Motor neuron (in vitro differentiated cells): ENCODE data around the gene GAL3ST2. TPM values are rescaled to one million over a fixed set of nuclear protein-coding genes. Genes with fewer than 3 reads are reported as not detected.
"Not testable (repeated sequence)": the region's sequence is repeated elsewhere in the genome, so short reads cannot be mapped to it uniquely, and the experiment has no call there.

Source experiments
- ATAC-seq, 8 experiments: fragments of 200-7000 bp; cut with Tn5 transposase; replicated peaks in 6 of 8; 2 replicates each; pipeline ENCODE4 v1.8.0; 2021; ENCODE audit warnings: mild to moderate bottlenecking in 8 of 8, moderate library complexity in 8 of 8
- H3K27ac ChIP-seq, 2 donors: fragments of 250-450 bp; sonication (Bioruptor Pico); 2 replicates each; pipeline ENCODE4 v1.9.0; 2021; ENCODE audit warnings: antibody characterized with exemption in 2 of 2, mild to moderate bottlenecking in 2 of 2, moderate library complexity in 1 of 2
- H3K4me1 ChIP-seq, 2 donors: fragments of 250-450 bp; sonication (Bioruptor Pico); replicated peaks in 1 of 2; 2 replicates each; pipeline ENCODE4 v1.6.1; 2021; ENCODE audit warnings: antibody characterized with exemption in 2 of 2, mild to moderate bottlenecking in 2 of 2, moderate library complexity in 1 of 2
- H3K4me3 ChIP-seq, 5 donors: fragments of 250-450 bp; sonication (Bioruptor Pico); 2 replicates each; pipeline ENCODE4 v1.9.0; 2021; ENCODE audit warnings: antibody characterized with exemption in 5 of 5, mild to moderate bottlenecking in 5 of 5, moderate library complexity in 4 of 5
- WGBS, 10 experiments: fragments of 450-650 bp; shearing (Covaris generic); methylation state at CpG; one replicate each; pipeline ENCODE4 v1.0.0; 2022; 5-methylcytosine and 5-hydroxymethylcytosine counted together
- in situ Hi-C, 9 experiments: fragments of 400-800 bp; cut with MboI; loops; one replicate each; pipeline ENCODE4 v1.15.0; 2021; ENCODE audit warnings: low sequenced_read_pairs in 9 of 9, low pct_unique_long_range_greater_than_20kb in 2 of 9; ENCODE audit not compliant: unreplicated experiment in 9 of 9
- total RNA-seq, 8 experiments: library from RNA; unstranded; fragments of 300-600 nt; gene quantifications; 2 replicates each; pipeline versions ENCODE4 v1.2.3 to v1.2.4, GENCODE V29; 2022

The GAL3ST2 gene
- total RNA-seq, 8 experiments from 2014 or later, result 0.23 to 0.66 (median 0.43) TPM; not detected in 4

DNA sequence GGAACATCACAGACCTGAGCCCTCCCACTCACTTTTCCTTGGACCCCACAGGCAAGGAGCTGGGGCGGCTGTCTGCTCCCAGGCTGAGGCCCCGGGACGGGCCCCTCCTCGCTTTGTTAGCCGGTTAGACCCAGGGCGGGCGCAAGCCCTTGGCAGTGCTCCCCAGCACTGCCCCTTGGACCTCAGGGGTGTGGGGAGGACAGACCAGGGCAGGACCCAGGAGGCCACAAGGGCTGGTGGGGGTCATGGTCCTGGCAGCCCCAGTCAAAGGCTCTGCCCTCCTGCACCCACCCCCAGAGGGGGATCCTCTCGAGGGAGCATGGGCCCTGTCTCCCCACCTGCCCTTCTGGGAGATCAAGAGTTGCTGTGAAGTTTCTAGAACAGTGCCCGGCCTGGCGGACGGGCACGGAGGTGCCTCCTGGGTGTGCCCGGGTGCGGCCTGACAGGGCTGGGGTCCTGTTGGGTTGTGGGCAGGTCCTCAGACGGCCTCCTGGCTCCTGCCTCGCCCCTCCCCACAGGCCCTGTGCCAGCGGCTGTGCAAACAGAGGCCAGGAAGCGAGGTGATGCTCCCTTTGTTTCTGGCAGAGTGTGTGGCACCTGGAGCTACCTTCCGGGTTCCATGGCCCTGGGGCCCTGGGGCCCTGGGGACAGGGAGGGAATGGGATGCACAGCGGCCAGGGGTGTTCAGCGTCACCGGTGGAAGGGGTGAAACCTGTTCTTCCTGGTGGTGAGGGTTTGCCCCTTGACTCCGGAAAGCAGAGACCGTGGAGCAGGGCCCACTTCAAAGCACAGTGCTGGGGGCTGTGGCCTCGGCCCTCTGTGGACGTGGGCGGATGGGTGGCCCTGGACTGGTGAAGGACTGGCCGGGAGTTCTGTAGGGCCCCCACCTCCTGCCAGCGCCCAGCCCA is 2.9 kb upstream of the GAL3ST2 start:
- Histone ChIP-seq H3K27ac (no peak overlapping the region), H3K4me1 (peaks cover 22 to 31% of the 10 kb centered on the region in 2 donors), H3K4me3 (no peak overlapping the region)
- WGBS, 10 experiments, result 94% methylated on average over 9 of the region's 29 CpGs; no CpG with 5 or more reads in 9 of the 10 experiments
- no peak for ATAC-seq
- in situ Hi-C loops, result no loop called here

DNA sequence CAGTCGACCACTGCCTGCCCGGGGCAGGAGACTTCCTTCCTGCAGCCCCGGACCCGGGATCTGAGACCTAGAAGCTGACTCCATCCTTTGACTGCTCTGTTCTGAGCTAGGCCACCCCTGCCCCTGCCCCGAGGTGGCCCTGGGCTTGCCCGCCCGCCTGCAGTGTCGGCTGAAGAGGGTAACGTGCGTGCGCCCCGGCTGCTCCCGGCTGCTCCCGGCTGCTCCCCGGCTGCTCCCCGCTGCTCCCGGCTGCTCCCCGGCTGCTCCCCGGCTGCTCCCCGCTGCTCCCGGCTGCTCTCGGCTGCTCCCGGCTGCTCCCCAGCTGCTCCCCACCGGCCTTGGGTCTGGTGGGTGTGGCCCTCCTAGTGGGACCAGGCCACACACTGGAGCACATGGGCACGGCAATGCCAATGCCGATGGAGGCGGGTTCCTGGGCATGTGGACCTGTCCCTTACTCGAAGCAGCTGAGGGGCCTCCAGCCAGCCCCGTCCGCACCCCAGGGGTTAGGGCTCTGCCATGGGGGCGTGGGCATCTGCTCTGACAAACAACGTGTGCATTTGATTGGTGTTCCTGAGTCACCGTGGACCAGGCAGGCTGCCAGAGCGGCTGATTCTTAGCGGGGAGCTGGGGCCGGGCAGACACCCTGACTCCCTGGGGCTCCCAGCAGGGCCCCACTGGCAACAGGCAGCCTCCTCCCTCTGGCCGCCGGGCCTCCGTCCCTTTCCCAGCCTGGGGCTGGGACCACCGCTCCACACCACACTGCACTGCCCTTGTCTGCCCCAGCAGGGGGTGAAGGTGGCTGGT is 2.0 kb upstream of the GAL3ST2 start:
- ATAC-seq, result peak in 4 of 8 experiments; percentile 9 to 86 (median 72)

DNA sequence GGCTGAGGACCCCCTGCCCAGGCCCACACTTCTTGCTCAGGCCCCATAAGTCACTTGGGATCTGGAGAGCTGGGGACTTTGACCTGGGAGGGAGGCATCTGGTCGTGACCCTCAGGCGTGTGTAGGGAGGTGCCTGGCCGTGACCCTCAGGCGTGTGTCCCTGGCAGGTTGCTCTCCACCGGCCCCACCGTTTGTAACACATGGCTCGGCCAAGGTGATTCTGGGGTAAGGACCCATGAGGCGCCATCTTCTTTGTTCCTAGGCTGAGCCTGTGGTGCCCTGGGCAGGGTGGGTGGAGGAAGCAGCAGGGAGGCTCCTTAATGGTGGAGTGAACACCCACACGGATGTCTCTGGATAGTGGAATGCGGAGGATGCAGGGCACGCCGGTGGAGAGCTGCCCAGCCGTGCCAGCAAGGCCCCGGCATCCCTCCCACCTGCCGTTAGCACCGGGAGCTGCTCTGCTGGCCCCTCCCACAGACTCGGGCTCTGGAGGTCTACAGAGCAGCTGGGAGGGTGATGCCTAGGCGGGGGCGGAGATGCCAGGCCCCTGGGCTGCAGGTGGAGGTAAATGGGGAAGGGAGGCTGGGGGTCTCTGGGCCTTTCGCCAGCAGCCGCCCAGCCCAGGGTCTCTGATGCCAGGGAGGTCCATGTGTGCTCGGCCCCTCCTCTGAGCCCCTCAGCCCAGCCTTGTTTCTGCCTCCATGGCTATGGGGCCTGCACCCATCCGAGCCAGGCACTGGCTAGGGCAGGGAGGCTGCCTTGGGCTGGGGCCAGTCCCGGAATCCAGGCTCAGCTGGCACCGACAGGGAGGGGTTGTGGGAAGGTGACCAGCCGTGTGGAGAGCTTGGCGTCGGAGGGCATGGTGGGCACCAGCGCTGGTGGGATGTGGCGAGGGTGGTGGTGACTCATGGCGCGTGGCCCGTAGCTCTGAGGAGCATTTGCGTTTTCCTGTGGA is 1.1 kb upstream of the GAL3ST2 start:
- in situ Hi-C loops, result no loop called here
- ATAC-seq, result no peak
- H3K4me1 ChIP-seq, result peaks cover 22 to 27% of the 10 kb centered on the region in 2 donors
- 80 to 86% (median 83%) methylated on average over 3 to 8 of the region's 34 CpGs; no CpG with 5 or more reads in 7 of the 10 experiments for WGBS, 10 experiments
- no peak overlapping the region for H3K4me3 ChIP-seq
- no peak overlapping the region for H3K27ac ChIP-seq

More for the DNA sequence above, 2.0 kb upstream of the GAL3ST2 start:
- Histone ChIP-seq H3K4me1 (peaks cover 22 to 31% of the 10 kb centered on the region in 2 donors), H3K4me3 (no peak overlapping the region), H3K27ac (no peak overlapping the region)
- 0 to 86% (median 73%) methylated on average over 1 to 4 of the region's 40 CpGs; no CpG with 5 or more reads in 6 of the 10 experiments for WGBS, 10 experiments
- in situ Hi-C loops, result no loop called here

DNA sequence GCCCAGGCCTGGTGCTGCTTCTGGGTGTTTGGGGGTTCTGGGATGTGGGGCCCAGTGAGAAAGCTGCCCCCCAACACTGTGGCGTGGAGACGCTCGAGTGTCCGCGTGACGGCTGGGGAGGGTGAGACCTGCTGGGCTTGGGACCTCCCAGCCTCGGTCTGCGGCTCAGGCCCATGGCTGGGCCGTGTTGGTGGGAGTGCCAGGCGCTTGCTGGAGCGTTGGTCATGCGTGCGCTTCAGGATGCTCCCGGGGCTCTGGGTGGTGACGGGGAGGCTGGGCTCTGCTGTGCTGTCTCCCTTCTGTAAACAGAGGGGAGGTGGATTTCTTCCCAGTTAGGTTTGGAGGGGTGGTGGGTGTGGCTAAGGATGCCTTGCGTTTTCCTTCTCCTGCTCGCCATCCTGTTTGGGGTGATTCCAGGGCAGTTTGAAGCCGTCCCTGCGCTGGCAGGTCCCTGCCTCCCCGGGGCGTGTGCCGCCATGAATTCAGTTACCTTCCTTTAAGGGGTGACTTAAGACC is 606 bp downstream of the GAL3ST2 start:
- WGBS, 10 experiments, result 60 to 82% (median 73%) methylated on average over 3 to 11 of the region's 22 CpGs; no CpG with 5 or more reads in 7 of the 10 experiments
- ATAC-seq, result peak in 5 of 8 experiments; percentile 16 to 39 (median 33)
- H3K4me1 ChIP-seq, result peaks cover 9 to 12% of the 10 kb centered on the region in 2 donors
- no peak overlapping the region for H3K4me3 ChIP-seq
- H3K27ac ChIP-seq, result no peak overlapping the region
- in situ Hi-C loops, result no loop called here

DNA sequence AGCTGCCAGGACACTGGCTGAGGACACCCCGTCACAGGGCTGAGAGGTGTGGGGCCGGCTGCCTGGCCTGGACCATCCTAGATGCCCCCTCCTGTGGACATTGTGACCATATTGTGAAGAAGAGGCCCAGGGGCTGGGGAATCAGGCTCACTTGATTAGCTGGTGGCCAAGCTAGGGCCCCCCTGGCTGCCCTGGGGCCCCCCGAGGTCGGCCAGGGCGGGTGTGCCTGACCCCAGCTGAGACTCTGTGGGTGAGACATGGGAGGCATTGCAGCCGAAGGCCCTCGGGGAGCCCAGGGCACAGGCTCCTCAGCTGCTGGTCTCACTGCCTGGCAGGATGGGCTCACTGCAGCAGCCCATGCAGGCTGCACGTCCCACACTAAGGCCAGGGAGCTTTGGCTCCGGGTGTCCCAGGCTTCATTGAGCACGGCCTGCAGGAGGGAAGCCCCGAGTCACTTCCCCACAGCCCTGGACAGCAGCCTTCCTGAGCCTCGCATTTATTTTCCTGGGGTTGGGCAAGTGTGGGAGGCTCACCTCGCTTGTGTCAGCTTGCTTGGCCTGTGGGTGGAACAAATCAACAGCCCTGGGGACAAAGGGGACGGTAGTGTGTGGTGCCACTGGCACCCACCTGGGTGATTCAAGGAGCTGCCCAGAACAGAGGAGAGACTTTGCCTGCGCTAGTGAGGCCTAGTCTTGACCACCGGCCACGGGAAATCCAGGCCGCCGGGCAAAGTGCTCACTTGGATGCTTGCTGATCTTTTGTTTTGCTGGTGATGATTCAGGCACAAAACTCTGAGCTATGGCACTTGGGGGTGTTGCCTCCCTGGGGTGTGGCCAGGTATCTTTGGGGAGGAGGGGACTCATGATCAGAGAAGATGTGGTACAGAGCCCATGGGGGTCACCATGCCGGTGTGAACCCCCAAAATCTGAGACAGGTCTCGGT is 1.3 kb downstream of the GAL3ST2 start:
- Histone ChIP-seq H3K27ac (no peak overlapping the region), H3K4me1 (peaks cover 7 to 8% of the 10 kb centered on the region in 2 donors), H3K4me3 (no peak overlapping the region)
- 44 to 87% (median 75%) methylated on average over 2 to 14 of the region's 21 CpGs; no CpG with 5 or more reads in 4 of the 10 experiments for WGBS, 10 experiments
- in situ Hi-C loops, result no loop called here
- peak in 5 of 8 experiments; percentile 10 to 43 (median 24) for ATAC-seq

DNA sequence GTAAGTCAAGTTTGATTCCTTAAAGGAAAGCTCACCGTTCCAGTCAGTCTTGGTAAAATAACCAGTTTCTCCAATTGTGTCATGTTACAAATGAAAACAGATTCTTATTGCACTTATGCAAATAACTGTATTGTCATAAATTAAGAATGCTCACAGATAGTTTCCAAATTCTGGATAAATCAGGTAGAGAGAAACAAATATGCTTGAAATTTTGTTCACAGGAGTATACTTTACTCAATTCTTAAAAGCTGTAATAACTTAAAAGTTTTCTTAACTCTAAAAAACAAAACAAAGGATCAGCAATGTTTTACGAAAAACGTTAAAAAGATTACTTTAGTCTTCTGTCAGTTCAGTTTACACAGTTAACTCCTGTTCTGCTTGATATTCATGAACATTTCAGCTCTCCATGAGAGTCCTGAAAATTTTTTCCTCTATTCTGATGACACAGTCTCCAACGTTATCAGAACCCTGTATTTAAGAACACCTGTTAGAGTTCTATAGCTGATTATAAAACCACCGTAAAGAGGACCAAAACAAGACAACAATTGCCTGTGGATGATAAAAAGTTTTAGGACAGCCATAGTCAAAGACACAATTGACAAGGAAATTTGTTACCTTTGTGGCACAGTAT is 4.4 kb downstream of the GAL3ST2 start:
- no peak for ATAC-seq
- in situ Hi-C loops, result no loop called here

DNA sequence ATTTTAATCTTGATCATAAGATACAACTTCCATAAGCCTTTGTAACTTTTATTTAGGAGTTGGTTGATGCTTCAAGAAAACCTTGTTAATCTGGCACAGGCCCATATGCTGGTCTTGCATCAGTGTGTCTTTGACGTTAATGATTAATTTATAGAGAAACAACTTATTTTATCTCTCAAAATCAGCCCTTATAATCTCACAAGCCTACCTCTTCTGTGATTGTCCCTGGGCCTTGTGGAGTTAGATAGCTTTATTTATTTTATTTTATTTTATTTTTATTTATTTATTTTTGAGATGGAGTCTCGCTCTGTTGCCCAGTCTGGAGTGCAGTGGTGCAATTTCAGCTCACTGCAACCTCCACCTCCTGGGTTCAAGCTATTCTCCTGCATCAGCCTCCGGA is 5.4 kb downstream of the GAL3ST2 start:
- H3K4me3 ChIP-seq, H3K27ac ChIP-seq, H3K4me1 ChIP-seq, ATAC-seq, in situ Hi-C loops: not testable (repeated sequence)
- WGBS, 10 experiments, result 46 to 100% (median 75%) methylated on average over 1 to 3 of the region's 3 CpGs

More for the DNA sequence above, 4.4 kb downstream of the GAL3ST2 start:
- H3K4me1 ChIP-seq, result peaks cover 7 to 8% of the 10 kb centered on the region in 2 donors
- no peak overlapping the region for H3K4me3 ChIP-seq
- no peak overlapping the region for H3K27ac ChIP-seq
- 54 to 83% (median 72%) methylated on average over 4 to 5 of the region's 5 CpGs for WGBS, 10 experiments

DNA sequence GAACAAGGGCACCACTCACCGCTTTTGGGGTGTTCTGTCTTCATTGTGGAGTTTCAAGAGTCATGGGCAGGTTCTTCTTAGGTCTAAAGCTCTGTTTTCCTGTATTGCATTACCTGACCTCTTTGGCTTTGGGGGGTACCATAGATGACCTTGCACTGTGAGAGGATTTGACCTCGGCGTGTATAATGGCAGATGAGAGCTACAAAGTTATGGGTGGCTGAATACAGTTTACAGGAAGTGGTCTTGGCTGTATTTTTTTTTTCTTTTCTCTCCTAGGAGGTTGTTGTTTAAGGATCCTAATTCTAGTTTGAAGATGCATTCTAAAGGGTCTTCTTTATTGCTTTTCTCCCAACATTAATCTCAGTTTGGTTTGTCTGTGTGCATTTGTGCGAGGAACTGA is 11.5 kb downstream of the GAL3ST2 start:
- in situ Hi-C loops, result no loop called here
- ATAC-seq, result no peak
- Histone ChIP-seq H3K27ac (no peak overlapping the region), H3K4me1 (no peaks in the 10 kb centered on the region), H3K4me3 (no peak overlapping the region)
- WGBS, 10 experiments, result 33 to 94% (median 80%) methylated on average over 1 to 3 of the region's 4 CpGs; no CpG with 5 or more reads in 1 of the 10 experiments

DNA sequence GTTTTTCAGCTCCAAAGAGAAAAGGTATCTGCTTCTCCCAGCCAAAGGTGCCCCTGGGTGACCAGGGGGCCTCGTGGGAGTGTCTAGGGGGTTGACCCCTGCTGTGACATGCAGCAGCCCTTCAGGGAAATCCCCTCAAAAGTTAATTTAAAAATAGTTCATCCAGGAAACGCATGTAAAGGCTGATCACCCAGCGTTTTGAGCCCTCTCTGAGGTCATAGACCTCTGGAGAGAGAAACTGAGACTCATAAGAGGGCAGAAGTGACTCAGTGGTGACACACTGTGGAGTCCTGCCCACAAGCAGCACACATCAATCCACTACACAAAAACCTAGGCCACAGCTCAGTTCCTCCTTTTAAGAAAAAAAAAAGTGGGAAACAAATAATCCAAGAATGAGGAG is 11.9 kb downstream of the GAL3ST2 start:
- in situ Hi-C loops, result no loop called here
- H3K27ac ChIP-seq, result no peak overlapping the region
- H3K4me3 ChIP-seq, result no peak overlapping the region
- no peak for ATAC-seq
- WGBS, 10 experiments, result 0 to 69% (median 20%) methylated on average over 1 to 3 of the region's 3 CpGs; no CpG with 5 or more reads in 4 of the 10 experiments
- no peaks in the 10 kb centered on the region for H3K4me1 ChIP-seq

DNA sequence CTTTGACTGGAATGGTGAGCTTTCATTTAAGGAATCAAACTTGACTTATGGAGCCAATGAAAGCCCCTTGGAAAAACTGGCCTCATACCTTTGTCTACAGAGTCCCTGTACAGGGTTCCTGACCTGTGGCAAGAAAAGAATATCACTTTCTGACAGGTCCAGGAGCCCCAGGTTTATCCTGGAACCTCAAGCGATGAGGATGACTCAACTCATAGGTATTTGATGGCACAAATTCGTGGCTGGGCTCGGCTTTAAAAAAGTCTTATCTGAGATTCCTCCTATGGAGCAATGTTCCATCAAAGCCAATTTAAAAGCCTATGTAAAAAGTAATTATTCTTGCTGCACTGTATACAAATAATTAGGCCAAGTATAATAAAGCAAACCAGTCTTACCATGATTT is 14.8 kb downstream of the GAL3ST2 start:
- H3K4me3 ChIP-seq, H3K27ac ChIP-seq, ATAC-seq, in situ Hi-C loops, H3K4me1 ChIP-seq: not testable (repeated sequence)
- WGBS, 10 experiments, result 10 to 100% (median 68%) methylated on average over 1 to 3 of the region's 3 CpGs; no CpG with 5 or more reads in 4 of the 10 experiments

DNA sequence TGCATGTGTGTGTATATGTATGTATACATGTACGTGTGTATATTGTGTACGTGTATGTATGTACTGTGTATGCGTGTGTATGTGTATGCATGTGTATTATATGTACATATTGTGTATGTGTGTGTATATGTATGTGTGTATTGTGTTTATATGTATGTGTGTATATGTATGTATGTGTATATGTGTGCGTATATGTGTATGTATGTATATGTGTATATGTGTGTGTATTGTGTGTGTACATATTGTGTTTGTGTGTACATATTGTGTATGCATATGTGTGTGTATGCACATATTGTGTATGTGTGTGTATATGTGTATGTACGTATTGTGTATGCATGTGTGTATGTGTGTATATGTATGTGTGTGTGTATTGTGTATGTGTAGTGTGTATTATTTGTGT is 16.8 kb downstream of the GAL3ST2 start:
- Histone ChIP-seq H3K4me1 (peaks cover 0 to 5% of the 10 kb centered on the region in 2 donors), H3K4me3 (no peak overlapping the region), H3K27ac (no peak overlapping the region)
- WGBS, 10 experiments, result 25 to 100% (median 87%) methylated on average over 1 to 4 of the region's 5 CpGs; no CpG with 5 or more reads in 1 of the 10 experiments
- in situ Hi-C loops, result no loop called here
- ATAC-seq, result no peak
